HFF-Myc (cell line): ENCODE results near the gene ZFR.
"Not testable (repeated sequence)": the region's sequence is repeated elsewhere in the genome, so short reads cannot be mapped to it uniquely, and the experiment has no call there.

ENCODE experiments used
- DNase-seq: peaks from one replicate; pipeline ENCODE4 v3.0.0-alpha.2; 2011; ENCODE audit warnings: low read depth; ENCODE audit errors: extremely low read depth
- H3K4me3 ChIP-seq: replicated peaks from 2 replicates; pipeline ENCODE4 v1.5.1; 2011; ENCODE audit warnings: low read depth, mild to moderate bottlenecking, control low read depth, low read length
- TF ChIP-seq, protein P1 (sequence below): IDR thresholded peaks from 2 replicates; pipeline ENCODE4 v1.5.1; 2012; ENCODE audit warnings: mild to moderate bottlenecking, low read depth, low read length, control low read depth; ENCODE audit errors: missing control alignments

The ZFR gene

DNA sequence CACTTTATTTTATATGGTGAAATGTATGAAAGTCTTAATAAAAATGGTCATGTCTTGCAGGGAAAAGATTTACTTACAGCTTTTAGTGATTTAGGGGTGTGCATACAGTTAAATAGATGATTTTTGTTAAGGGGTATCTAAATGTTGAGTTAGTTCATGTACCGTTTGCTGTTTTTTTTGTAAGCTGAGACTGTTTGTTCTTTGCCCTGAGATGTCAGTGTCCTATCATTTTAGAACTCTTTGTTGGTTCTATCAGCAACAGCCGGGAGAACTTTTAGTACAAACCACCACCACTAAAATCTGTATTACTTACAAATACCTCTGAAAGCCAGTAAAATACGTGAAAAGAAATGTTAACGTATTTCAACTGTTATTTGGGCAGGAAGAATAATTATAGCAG, 75.5 kb downstream of the ZFR start:
- TF ChIP-seq, protein P1, sequence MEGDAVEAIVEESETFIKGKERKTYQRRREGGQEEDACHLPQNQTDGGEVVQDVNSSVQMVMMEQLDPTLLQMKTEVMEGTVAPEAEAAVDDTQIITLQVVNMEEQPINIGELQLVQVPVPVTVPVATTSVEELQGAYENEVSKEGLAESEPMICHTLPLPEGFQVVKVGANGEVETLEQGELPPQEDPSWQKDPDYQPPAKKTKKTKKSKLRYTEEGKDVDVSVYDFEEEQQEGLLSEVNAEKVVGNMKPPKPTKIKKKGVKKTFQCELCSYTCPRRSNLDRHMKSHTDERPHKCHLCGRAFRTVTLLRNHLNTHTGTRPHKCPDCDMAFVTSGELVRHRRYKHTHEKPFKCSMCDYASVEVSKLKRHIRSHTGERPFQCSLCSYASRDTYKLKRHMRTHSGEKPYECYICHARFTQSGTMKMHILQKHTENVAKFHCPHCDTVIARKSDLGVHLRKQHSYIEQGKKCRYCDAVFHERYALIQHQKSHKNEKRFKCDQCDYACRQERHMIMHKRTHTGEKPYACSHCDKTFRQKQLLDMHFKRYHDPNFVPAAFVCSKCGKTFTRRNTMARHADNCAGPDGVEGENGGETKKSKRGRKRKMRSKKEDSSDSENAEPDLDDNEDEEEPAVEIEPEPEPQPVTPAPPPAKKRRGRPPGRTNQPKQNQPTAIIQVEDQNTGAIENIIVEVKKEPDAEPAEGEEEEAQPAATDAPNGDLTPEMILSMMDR: no peak
- no peak overlapping the region for H3K4me3 ChIP-seq
- DNase-seq: no peak

DNA sequence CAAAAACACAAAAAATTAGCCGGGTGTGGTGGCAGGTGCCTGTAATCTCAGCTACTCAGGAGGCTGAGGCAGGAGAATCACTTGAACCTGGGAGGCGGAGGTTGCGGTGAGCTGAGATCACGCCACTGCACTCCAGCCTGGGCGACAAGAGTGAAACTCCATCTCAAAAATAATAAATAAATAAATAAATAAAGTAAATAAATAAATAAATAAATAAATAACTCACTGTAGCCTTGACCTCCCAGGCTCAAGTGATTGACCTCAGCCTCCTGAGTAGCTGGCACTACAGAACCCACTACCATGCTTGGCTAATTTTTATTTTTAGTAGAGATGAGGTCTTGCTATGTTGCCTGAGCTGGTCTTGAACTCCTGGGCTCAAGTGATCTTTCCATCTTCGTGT, 77.3 kb downstream of the ZFR start:
- H3K4me3 ChIP-seq, DNase-seq: not testable (repeated sequence)

DNA sequence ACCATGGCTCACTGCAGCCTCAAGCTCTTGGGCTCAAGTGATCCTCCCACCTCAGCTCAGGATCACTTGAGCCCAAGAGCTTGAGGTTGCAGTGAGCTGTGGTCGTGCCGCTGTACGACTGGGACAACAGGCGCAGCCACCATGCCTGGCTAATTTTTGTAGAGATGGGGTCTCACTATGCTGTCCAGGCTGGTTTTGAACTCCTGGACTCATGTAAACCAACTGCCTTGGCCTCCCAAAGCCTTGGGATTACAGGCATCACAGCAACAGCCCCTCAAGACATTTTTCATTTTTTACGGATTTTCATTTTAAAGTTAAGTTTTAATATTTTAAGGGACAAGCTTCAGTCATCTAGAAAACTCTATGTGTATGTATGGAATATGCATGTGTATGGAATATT, 78.9 kb downstream of the ZFR start:
- DNase-seq: no peak
- H3K4me3 ChIP-seq: no peak overlapping the region
- TF ChIP-seq, protein P1: no peak

DNA sequence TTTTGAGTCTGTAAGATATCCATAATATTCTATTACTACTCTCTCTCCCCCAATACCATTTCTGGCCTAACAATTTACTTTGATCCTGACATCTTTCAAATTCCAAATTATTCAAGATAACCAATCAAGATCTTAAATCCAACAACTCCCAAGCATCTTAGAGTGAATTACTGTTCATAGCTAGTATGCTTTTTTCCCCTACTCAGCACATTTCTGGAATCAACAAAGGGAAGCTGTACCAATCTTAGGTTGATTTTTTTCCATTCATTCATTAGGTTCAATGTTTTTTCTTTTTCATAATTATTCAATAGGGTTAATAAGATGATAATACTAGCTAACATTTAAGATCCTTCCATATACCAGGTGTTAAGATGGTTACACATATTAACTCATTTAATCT, 81.5 kb downstream of the ZFR start:
- DNase-seq: no peak
- H3K4me3 ChIP-seq: no peak overlapping the region
- TF ChIP-seq, protein P1: no peak

DNA sequence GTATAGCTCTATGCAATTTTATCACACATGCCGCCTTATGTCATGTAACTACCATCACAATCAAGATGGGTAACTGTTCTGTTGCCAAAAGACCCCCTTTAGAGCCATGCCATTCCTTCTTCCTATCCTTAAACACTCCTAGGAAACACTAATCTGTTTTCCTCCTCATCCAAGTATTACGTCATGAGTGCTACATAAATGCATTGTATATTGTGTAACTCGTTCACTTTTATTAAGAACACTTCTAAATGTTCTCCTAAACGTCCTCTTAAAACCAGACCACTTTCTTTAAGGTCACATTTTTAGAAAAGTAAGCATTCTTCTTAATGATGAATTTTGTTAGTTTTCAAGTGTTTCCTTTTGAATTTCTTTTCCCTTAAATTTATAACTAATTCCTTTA, 82.0 kb downstream of the ZFR start:
- H3K4me3 ChIP-seq: no peak overlapping the region
- DNase-seq: no peak
- TF ChIP-seq, protein P1: no peak

DNA sequence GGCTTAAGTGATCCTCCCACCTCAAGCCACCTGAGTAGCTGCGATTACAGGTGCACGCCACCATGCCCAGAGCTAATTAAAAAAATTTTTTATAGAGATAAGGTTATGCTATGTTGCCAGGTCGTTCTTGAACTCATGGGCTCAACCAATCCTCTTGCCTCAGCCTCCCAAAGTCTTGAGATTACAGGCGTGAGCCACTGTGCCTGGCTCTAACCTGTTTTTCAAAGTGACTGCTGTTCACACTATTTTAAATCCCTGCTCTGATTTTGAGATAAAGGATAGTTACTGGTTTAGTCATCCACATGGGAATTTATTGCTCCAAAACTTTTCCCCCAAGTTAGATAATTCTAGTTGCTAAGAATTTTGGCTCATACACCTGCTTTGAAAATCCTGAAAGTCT, 83.6 kb downstream of the ZFR start:
- TF ChIP-seq, protein P1: no peak
- DNase-seq: no peak
- no peak overlapping the region for H3K4me3 ChIP-seq

DNA sequence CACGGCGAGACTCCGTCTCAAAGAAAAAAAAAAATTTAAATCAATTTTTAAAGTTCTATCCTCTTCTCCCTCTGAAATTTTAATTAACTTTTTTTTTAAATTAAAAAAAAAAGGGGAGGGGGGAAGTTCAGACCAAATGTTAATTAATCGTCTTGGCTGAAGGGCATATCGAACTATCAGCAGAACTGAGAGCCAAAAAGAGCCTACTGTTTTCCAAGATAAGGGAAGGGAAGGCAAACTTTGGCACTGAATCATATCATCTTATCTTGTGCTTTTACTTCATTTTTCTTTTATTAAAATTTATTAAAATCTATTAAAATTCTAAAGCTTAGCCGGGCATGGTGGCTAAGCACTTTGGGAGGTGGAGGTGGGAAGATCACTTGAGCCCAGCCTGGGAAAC, 85.9 kb downstream of the ZFR start:
- DNase-seq: no peak
- TF ChIP-seq, protein P1: no peak

More for the DNA sequence above, 85.9 kb downstream of the ZFR start:
- no peak overlapping the region for H3K4me3 ChIP-seq
